Gastrocnemius medialis (tissue), 4 donors: ENCODE data around the gene FBLN2.

ENCODE experiments used
- CTCF ChIP-seq, 5 experiments: fragments of 450-650 bp in 3 of 5; fragments of 200-600 bp in 2 of 5; sonication (generic) in 2 of 5; IDR thresholded peaks in 4 of 5; conservative IDR thresholded peaks in 1 of 5; 1 replicate in 4 of 5; 2 replicates in 1 of 5; pipeline ENCODE4 v1.5.1; 2016 to 2019; ENCODE audit warnings: antibody characterized with exemption in 5 of 5, mild to moderate bottlenecking in 3 of 5, moderate library complexity in 3 of 5
- POLR2A ChIP-seq, 2 donors: fragments of 450-650 bp; IDR thresholded peaks; one replicate each; pipeline ENCODE4 v1.6.1; 2017; ENCODE audit warnings: antibody characterized with exemption in 2 of 2, mild to moderate bottlenecking in 2 of 2, moderate library complexity in 2 of 2

GRCh38 chr3:13685721-13686120, 136.8 kb downstream of the FBLN2 start:
- TF ChIP-seq POLR2A (IDR thresholded peaks at IDR 0.05) (no peak), CTCF (IDR thresholded peaks at IDR 0.05 in 4 of 5, conservative IDR thresholded peaks at IDR 0.05 in 1 of 5) (no peak)
